Measurements from ENCODE around the gene LDLRAD2. TPM values are rescaled to one million over a fixed set of nuclear protein-coding genes. Genes with fewer than 3 reads are reported as not detected.

The LDLRAD2 gene
- polyA plus RNA-seq, 2 of the 4 experiments (the other 2 are of a cell fraction), result 0.08 TPM; not detected in 1

- POLR2A ChIA-PET, result no interaction called here
- Histone ChIP-seq H3K4me2 (no peak overlapping the region), H3K4me1 (no peaks in the 10 kb centered on the region), H3K27ac (no peak overlapping the region), H3K4me3 (no peak overlapping the region), H3K9me3 (peaks cover 21% of the 10 kb centered on the region)
- WGBS (ENCODE audit: missing lambda C conversion rate), result 98% methylated on average over 4 of the region's 4 CpGs
- CTCF ChIA-PET, result no interaction called here
- ATAC-seq (no peak), DNase-seq (ENCODE audit: low read depth in 1 of 2, low spot score in 1 of 2) (no peak), FAIRE-seq (no peak)
- TF ChIP-seq JUN (IDR thresholded peaks at IDR 0.05), result no peak
- TF ChIP-seq HOXA7 (CRISPR knock-in tag; IDR thresholded peaks at IDR 0.05), result no peak
- TF ChIP-seq FOSB (CRISPR knock-in tag; IDR thresholded peaks at IDR 0.05), result no peak
- TF ChIP-seq, protein P1, sequence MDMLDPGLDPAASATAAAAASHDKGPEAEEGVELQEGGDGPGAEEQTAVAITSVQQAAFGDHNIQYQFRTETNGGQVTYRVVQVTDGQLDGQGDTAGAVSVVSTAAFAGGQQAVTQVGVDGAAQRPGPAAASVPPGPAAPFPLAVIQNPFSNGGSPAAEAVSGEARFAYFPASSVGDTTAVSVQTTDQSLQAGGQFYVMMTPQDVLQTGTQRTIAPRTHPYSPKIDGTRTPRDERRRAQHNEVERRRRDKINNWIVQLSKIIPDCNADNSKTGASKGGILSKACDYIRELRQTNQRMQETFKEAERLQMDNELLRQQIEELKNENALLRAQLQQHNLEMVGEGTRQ (IDR thresholded peaks at IDR 0.05), result no peak
- no peak for TF ChIP-seq FOXS1 (CRISPR knock-in tag; IDR thresholded peaks at IDR 0.05)
- TF ChIP-seq HEYL (CRISPR knock-in tag; IDR thresholded peaks at IDR 0.05), result no peak
- TF ChIP-seq CHD2 (IDR thresholded peaks at IDR 0.05; ENCODE audit: low read length, partially characterized antibody), result no peak
- TF ChIP-seq CEBPB (IDR thresholded peaks at IDR 0.05), result no peak
- TF ChIP-seq NPAS2 (CRISPR knock-in tag; IDR thresholded peaks at IDR 0.05; ENCODE audit: borderline replicate concordance), result no peak
- TF ChIP-seq HOXB5 (CRISPR knock-in tag; IDR thresholded peaks at IDR 0.05), result no peak
- TF ChIP-seq CHD4 (IDR thresholded peaks at IDR 0.05; ENCODE audit: borderline replicate concordance), result no peak
- TF ChIP-seq ZSCAN20 (CRISPR knock-in tag; IDR thresholded peaks at IDR 0.05), result no peak
- no peak for TF ChIP-seq CTCF (IDR thresholded peaks at IDR 0.05)
- TF ChIP-seq FOSL2 (IDR thresholded peaks at IDR 0.05), result no peak
- no peak for TF ChIP-seq FOSL2 (CRISPR knock-in tag; IDR thresholded peaks at IDR 0.05)
- no peak for TF ChIP-seq TP53 (CRISPR knock-in tag; IDR thresholded peaks at IDR 0.05)
These were observed 23.9 kb downstream of the LDLRAD2 start for GRCh38 chr1:21836010-21836409.

- Histone ChIP-seq H3K4me2 (no peak overlapping the region), H3K27ac (no peak overlapping the region), H3K4me1 (no peaks in the 10 kb centered on the region), H3K9me3 (peaks cover 21% of the 10 kb centered on the region), H3K4me3 (no peak overlapping the region)
- TF ChIP-seq, protein P2, sequence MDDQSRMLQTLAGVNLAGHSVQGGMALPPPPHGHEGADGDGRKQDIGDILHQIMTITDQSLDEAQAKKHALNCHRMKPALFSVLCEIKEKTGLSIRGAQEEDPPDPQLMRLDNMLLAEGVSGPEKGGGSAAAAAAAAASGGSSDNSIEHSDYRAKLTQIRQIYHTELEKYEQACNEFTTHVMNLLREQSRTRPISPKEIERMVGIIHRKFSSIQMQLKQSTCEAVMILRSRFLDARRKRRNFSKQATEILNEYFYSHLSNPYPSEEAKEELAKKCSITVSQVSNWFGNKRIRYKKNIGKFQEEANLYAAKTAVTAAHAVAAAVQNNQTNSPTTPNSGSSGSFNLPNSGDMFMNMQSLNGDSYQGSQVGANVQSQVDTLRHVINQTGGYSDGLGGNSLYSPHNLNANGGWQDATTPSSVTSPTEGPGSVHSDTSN (IDR thresholded peaks at IDR 0.05), result no peak
- TF ChIP-seq HMGXB4 (CRISPR knock-in tag; IDR thresholded peaks at IDR 0.05; ENCODE audit: borderline replicate concordance), result no peak
- no peak for TF ChIP-seq ESRRA (IDR thresholded peaks at IDR 0.05; ENCODE audit: borderline replicate concordance, low read length)
- no peak for TF ChIP-seq RCOR1 (IDR thresholded peaks at IDR 0.05; ENCODE audit: low read depth, low read length)
- TF ChIP-seq MAFK (IDR thresholded peaks at IDR 0.05; ENCODE audit: partially characterized antibody), result no peak
- no peak for TF ChIP-seq NFE2L2 (conservative IDR thresholded peaks at IDR 0.05; ENCODE audit: low read length)
- no peak for TF ChIP-seq KDM1A (IDR thresholded peaks at IDR 0.05; ENCODE audit: low read depth)
- TF ChIP-seq SMC3 (IDR thresholded peaks at IDR 0.05), result no peak
- TF ChIP-seq JUNB (IDR thresholded peaks at IDR 0.05), result no peak
- TF ChIP-seq CEBPB (IDR thresholded peaks at IDR 0.05), result no peak
- no peak for TF ChIP-seq CBX2 (IDR thresholded peaks at IDR 0.05; ENCODE audit: borderline replicate concordance, low read depth)
- TF ChIP-seq TP53 (CRISPR knock-in tag; IDR thresholded peaks at IDR 0.05), result no peak
- no peak for TF ChIP-seq KDM5A (IDR thresholded peaks at IDR 0.05)
- ChIA-PET CTCF (no interaction called here), POLR2A (no interaction called here)
- 97% methylated on average over 6 of the region's 13 CpGs for WGBS (ENCODE audit: missing lambda C conversion rate)
- FAIRE-seq (no peak), ATAC-seq (no peak), DNase-seq (ENCODE audit: low read depth in 1 of 2, low spot score in 1 of 2) (no peak)
These were observed 24.7 kb downstream of the LDLRAD2 start for GRCh38 chr1:21836729-21837128.

All from A549 (cell line).